ENCODE results near the gene LPCAT3.
"Not testable (repeated sequence)": the region's sequence is repeated elsewhere in the genome, so short reads cannot be mapped to it uniquely, and the experiment has no call there.

LPCAT3 gene

DNA sequence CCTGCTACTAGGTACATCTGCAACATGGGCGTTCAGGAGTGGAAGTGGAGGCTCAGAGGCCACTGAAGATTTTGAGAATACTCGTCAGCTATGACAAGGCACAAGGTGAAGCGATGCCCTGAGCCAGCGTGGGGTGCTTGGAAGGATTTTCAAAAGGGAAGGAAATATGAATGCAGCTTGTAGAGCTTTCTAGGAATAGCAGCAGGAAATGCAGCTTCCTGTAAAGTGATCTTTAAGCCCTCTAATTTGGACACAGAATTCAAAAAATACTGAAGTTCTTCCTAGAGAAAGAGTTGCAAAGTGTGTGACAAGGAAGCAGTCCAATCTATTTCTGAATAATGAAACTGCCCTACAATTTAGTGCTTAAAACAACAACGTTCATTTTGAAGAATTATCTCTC, 29.0 kb upstream of the LPCAT3 start:
- DNase-seq (ENCODE audit: low spot score): no peak
- in situ Hi-C loops (cut with MboI; ENCODE audit: low pct_unique_long_range_greater_than_20kb, low sequenced_read_pairs, unreplicated experiment): no loop called here
- TF ChIP-seq, protein P1, sequence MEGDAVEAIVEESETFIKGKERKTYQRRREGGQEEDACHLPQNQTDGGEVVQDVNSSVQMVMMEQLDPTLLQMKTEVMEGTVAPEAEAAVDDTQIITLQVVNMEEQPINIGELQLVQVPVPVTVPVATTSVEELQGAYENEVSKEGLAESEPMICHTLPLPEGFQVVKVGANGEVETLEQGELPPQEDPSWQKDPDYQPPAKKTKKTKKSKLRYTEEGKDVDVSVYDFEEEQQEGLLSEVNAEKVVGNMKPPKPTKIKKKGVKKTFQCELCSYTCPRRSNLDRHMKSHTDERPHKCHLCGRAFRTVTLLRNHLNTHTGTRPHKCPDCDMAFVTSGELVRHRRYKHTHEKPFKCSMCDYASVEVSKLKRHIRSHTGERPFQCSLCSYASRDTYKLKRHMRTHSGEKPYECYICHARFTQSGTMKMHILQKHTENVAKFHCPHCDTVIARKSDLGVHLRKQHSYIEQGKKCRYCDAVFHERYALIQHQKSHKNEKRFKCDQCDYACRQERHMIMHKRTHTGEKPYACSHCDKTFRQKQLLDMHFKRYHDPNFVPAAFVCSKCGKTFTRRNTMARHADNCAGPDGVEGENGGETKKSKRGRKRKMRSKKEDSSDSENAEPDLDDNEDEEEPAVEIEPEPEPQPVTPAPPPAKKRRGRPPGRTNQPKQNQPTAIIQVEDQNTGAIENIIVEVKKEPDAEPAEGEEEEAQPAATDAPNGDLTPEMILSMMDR (IDR thresholded peaks at IDR 0.05; ENCODE audit: extremely low read depth, insufficient read depth, missing control alignments): no peak

GRCh38 chr12:7046383-7047105, 28.3 kb upstream of the LPCAT3 start:
- TF ChIP-seq, protein P1 (IDR thresholded peaks at IDR 0.05; ENCODE audit: extremely low read depth, insufficient read depth, missing control alignments): no peak
- in situ Hi-C loops (cut with MboI; ENCODE audit: low pct_unique_long_range_greater_than_20kb, low sequenced_read_pairs, unreplicated experiment): no loop called here
- no peak for DNase-seq (ENCODE audit: low spot score)

DNA sequence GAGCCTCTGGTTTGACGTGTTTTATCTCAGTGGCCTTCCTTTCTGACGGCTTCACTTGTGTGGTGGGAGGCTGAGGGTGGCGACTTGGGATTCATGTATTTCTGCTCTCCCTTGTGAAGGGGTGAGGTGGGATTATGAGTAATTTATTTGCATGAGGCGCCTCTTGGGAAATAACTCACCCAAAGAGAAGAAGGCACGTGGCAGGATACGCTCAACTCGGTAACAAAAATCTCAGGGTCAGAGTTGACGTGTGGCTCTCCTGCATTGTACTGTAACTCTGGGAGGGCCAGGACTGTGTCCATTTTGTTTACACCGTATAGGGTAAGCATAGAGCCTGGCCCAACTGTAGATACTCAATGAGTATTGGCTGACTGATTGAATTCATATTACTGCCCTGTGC, 27.6 kb upstream of the LPCAT3 start:
- in situ Hi-C loops (cut with MboI; ENCODE audit: low pct_unique_long_range_greater_than_20kb, low sequenced_read_pairs, unreplicated experiment): no loop called here
- TF ChIP-seq, protein P1 (IDR thresholded peaks at IDR 0.05; ENCODE audit: extremely low read depth, insufficient read depth, missing control alignments): no peak

GRCh38 chr12:7042842-7043241, 24.6 kb upstream of the LPCAT3 start:
- DNase-seq (ENCODE audit: low spot score): peak; percentile 28
- TF ChIP-seq, protein P1 (IDR thresholded peaks at IDR 0.05; ENCODE audit: extremely low read depth, insufficient read depth, missing control alignments): peak; percentile 6
- in situ Hi-C loops (cut with MboI; ENCODE audit: low pct_unique_long_range_greater_than_20kb, low sequenced_read_pairs, unreplicated experiment): no loop called here

More for the DNA sequence above, 27.6 kb upstream of the LPCAT3 start:
- no peak for DNase-seq (ENCODE audit: low spot score)

DNA sequence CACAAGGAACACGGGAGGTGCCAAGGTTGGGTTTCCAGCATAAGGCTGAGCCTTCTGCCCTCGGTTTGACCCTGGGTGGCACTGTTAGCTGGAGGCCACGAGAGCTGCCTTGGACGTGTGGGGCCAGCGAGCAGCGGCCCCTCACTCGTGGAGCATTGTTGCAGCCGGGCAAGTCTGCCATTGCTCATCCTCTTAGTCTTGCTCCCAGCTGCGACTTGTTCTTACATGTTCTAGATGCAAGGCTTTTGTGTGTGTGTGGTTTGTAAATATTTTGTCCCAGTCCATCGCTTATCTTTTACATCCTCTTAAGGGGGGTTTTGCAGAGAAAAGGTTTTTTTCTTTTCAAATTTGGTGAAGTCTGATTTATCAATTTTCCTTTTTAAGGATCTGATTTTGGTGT, 21.1 kb upstream of the LPCAT3 start:
- no peak for DNase-seq (ENCODE audit: low spot score)
- TF ChIP-seq, protein P1 (IDR thresholded peaks at IDR 0.05; ENCODE audit: extremely low read depth, insufficient read depth, missing control alignments): no peak
- in situ Hi-C loops (cut with MboI; ENCODE audit: low pct_unique_long_range_greater_than_20kb, low sequenced_read_pairs, unreplicated experiment): no loop called here

DNA sequence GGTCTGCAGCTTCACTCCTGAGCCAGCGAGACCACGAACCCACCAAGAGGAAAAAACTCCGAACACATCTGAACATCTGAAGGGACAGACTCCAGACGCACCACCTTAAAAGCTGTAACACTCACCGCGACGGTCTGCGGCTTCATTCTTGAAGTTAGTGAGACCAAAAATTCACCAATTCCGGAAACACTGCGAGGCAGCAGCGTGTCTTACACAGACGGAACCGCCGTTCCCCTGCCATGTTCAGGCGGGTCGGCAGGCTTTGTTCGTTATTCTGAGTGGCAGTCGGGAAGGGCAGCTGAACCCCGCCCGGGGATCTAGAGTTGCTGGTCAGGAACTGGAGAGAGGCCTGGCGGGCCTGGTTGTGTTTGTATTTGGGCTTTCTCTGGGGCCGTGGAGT, 20.3 kb upstream of the LPCAT3 start:
- DNase-seq (ENCODE audit: low spot score): no peak
- in situ Hi-C loops (cut with MboI; ENCODE audit: low pct_unique_long_range_greater_than_20kb, low sequenced_read_pairs, unreplicated experiment): no loop called here
- TF ChIP-seq, protein P1 (IDR thresholded peaks at IDR 0.05; ENCODE audit: extremely low read depth, insufficient read depth, missing control alignments): no peak

DNA sequence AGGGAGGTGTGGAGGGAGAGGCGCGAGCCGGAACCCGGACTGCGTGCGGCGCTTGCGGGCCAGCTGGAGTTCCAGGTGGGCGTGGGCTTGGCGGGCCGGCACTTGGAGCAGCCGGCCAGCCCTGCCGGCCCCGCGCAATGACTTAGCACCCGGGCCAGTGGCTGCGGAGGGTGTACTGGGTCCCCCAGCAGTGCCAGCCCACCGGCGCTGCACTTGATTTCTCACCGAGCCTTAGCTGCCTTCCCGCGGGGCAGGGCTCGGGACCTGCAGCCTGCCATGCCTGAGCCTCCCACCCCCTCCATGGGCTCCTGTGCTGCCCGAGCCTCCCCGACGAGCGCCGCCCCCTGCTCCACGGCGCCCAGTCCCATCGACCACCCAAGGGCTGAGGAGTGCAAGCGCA, 19.1 kb upstream of the LPCAT3 start:
- DNase-seq (ENCODE audit: low spot score); in situ Hi-C loops (cut with MboI; ENCODE audit: low pct_unique_long_range_greater_than_20kb, low sequenced_read_pairs, unreplicated experiment): not testable (repeated sequence)
